CD4-positive, alpha-beta T cell treated with Interleukin-15 for 4 hours (primary cell): ENCODE data around the gene MARCHF6.
"Not testable (repeated sequence)": the region's sequence is repeated elsewhere in the genome, so short reads cannot be mapped to it uniquely, and the experiment has no call there.

ENCODE experiments used
- DNase-seq: peaks from one replicate; pipeline ENCODE4 v3.0.0-alpha.2; 2020; ENCODE audit warnings: low spot score

MARCHF6 gene

DNA sequence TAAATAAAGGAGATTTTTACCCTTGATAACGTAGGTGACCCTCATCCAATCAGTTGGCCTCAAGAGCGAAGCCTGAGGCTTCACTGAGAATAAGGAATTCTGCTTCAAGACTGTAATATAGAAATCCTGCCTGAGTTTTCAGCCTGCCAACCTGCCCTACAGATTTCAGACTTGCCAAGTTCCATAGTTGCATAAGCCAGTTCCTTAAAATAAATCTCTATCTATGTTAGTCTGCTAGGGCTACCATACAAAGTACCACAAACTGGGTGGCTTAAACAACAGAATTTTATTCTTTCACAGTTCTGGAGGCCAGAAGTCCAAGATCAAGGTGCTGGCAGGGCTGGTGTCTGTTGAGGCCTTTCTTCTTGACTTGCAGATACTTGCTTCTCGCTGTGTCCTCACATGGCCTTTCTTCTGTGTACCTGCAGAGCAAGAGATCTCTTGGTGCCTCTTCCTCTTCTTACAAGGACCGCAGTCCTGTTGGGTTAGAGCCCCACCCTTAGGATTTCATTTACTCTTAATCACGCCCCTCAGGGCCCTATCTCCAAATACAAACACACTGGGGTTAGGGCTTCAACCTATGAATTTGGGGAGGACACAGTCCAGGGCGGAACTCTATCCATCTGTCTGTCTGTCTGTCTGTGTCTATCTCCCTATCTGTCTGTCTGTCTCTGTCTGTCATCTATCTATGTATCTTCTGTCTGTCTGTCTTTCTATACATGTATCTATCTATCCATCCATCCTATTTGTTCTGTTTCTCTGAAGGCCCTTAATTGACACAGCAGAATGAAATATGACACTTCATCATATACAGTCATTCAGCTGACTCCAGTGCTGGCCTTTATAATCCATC lies 28.8 kb upstream of the MARCHF6 start:
- DNase-seq = no peak

DNA sequence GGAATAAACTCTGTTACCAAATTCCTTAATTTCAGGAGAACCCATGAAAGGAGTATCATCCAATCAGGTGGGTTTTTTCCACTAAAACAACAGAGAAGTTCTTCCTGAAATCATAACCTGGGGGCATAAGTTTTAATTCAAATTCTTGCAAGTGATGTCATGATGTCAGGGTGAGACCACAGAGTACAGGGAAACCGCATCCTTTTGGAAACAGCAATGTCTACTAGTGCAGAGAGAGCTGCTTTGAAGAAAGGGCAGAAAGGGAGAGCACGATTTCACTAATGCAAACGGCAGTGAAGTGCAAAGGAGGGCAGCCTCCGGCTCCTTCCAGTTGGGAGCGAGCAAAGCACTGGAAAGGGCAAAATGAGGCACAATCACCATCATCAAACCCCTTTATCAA lies 25.2 kb upstream of the MARCHF6 start:
- DNase-seq = no peak

- no peak for DNase-seq
These were observed 24.1 kb upstream of the MARCHF6 start for GRCh38 chr5:10329446-10329819.

GRCh38 chr5:10329820-10330481 lies 23.5 kb upstream of the MARCHF6 start:
- no peak for DNase-seq

GRCh38 chr5:10330511-10331230 lies 22.8 kb upstream of the MARCHF6 start:
- no peak for DNase-seq

GRCh38 chr5:10331341-10331796 lies 22.1 kb upstream of the MARCHF6 start:
- DNase-seq = no peak

- no peak for DNase-seq
These were observed 21.2 kb upstream of the MARCHF6 start for GRCh38 chr5:10332301-10332700.

DNA sequence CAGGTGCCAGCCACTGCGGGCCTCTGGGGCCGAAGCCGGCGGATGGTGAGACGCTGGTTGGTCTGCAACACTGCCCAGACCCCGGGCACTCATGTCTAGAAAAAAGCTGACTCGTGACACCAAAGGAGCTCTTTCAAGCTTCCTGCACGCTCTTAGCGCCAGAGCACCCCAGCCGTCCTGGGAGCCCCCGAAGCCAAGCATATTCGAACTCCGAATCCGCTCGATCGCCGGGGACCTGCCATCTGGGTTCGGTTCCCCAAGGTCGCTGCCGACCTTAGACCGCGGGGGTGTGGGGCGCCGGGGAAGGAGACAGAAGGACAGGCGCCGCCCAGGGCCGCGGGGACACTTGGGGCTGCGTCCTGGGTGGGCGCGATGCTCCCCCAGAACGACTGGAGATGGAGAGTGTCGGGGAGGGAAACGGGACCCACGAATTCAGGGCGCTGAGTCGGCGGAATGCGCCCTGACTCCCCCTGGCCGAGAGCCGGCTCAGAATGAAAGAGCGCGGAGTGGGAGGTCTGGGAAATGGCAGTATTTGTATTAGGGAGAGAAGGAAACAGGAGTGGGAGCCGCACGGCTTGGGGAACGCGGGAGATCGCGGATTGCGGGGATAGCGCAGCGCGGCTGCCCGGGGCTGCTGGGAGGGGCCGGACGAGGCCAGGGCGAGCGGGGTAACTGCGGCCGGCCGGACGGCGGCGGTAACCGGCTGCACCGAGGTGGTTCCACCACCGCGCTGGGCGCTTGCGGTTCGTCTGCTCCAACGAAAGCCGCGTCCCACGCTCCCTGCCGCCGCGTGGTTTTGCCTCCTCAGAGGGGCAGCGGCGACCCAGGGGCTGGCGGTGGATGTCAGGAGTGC lies 20.1 kb upstream of the MARCHF6 start:
- no peak for DNase-seq

DNA sequence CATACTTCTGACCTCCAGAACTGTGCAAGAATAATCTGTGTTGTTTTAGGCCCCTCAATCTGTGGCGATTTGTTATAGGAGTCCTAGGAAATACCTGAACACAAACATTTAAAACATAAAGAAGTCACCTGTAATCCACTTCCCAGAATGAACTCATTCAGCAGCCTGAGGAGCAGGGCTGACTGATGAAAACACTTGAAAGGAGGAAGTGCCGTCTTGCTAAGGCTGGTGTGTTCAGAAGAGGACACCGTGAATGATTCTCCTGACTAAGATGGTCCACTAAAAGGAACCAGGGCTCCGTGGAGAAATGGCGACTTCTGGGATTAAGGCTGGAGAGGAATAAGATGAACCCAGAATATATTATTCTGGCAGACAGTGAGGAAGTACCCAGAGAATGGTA lies 18.7 kb upstream of the MARCHF6 start:
- no peak for DNase-seq

DNA sequence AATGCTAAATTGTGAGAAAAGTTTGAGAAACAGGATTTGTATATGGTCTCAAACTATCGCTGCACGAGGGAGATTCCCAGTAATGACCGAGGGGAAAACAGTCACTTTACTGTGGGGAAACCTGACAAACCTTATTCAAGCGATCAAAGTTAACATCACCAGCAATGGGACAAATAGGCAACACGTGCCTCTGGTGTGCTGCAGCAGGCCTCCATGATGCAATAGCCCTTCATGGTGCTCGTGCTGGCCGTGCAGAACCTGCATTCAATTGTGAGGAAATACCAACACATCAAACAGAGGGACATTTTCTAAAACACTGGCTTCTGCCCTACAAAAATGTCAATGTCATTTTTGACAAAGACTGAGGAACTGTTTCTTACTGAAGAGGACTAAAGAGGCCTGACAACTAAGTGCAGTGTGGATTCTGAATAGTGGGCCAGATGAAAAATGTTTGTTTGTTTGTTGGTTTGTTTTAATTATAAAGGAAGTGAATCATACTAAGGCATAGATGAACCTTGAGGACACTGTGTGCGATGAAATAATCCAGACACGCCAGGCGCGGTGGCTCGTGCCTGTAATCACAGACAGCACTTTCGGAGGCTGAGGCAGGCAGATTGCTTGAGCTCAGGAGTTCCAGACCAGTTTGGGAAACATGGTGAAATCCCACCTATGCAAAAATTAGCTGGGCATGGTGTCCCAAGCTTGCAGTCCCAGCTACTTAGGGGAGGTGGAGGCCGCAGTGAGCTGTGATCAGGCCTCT lies 17.6 kb upstream of the MARCHF6 start:
- DNase-seq = no peak

DNA sequence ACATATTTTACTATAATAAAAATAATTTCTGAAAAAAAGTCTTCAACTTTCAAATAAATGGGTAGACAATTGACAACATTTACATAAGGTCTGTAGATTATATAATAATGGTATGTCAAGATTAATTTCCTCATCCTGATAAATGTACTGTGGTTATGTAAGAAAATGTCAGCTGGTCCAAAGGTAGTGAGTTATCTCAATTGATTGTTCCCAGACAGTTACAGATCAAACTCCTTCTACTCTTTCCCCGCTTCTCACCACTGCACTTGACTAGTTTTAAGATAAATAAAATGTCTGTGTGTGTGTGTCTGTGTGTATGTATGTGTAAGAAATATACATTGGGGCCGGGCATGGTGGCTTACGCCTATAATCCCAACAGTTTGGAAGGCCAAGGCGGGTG lies 16.4 kb upstream of the MARCHF6 start:
- no peak for DNase-seq

DNA sequence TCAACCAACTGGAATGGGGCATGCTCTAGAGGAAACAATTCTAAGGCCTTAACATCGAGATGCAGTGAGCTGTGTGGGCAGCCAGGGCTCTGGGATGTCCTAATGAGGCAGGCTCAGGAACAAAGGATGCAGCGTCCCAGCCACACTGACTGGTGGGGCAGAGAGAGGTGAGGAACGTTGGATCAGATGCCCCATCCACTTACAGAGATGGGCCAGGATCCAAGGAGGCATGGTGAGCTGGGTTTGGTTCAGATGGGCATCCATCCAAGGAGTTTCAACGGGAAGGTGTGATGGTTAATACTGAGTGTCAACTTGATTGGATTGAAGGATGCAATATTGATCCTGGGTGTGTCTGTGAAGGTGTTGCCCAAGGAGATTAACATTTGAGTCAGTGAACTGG lies 15.5 kb upstream of the MARCHF6 start:
- DNase-seq = no peak

GRCh38 chr5:10338686-10339057 lies 14.8 kb upstream of the MARCHF6 start:
- no peak for DNase-seq

DNA sequence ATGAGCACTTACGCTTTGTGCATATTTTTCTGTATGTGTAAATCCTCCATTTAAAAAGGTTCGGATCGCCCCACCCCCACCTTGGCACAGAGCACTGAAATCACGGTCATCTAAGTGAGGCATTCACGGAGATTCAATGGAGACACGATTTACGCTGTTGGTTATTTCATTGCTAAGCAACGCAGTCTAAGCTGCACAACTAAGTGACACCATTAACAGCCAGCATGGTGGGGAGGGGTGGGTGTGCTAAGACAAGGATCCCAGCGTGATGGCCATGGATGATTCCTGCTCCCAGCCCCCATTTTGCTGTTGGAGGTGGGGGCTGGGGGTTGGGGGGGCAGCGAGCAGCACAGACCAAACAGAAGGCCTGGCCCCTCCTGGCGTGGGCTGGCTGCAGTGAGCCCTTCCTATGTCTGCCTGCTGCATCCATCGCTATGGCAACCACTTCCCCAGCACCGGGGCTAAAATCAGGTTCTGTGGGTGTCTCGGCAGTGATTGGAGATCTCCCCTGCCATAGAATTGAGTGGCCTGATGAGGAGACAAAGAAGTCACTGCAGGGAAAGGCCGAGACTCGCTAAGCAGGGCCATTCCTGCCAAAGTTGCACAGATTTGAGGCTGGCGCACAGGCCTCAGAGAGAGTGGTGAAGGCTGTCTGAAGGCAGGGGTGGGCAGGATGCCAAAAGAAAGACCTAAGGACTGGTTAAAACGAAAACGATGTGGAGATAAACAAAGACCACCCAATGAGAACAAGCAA lies 14.3 kb upstream of the MARCHF6 start:
- no peak for DNase-seq

DNA sequence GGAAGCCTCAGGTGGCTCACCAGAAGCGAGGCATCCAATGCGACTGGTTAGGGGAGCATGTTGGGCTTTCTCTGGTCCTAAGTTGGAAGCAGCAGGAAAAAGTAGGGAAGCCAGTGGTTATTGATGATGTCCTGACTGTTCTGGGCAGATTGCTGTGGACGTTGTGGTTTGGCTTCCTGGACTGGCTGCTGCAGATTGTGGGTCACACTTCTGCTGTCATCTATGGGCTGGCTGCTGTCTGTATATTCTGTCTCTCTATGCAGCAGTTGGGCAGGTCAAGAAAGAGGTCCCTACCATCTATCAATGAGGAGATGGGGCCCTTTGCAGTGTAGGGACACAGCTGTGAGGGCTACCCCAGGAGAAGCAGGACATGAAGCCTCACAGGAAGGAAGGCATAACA lies 13.5 kb upstream of the MARCHF6 start:
- no peak for DNase-seq

DNA sequence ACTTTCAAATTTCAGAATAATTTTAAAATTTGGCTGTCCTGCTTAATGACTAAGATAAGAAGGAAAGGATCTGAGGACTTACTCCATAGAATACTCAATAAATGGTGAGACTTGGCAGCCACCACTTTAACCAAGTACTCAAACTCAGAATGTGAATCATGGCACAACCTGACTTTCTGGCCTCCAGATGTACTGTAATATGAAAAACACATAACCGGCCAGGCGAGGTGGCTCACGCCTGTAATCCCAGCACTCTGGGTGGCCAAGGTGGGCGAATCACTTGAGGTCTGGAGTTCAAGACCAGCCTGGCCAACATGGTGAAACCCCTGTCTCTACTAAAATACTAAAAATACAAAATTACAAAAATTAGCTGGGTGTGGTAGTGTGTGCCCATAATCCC lies 10.0 kb upstream of the MARCHF6 start:
- no peak for DNase-seq

DNA sequence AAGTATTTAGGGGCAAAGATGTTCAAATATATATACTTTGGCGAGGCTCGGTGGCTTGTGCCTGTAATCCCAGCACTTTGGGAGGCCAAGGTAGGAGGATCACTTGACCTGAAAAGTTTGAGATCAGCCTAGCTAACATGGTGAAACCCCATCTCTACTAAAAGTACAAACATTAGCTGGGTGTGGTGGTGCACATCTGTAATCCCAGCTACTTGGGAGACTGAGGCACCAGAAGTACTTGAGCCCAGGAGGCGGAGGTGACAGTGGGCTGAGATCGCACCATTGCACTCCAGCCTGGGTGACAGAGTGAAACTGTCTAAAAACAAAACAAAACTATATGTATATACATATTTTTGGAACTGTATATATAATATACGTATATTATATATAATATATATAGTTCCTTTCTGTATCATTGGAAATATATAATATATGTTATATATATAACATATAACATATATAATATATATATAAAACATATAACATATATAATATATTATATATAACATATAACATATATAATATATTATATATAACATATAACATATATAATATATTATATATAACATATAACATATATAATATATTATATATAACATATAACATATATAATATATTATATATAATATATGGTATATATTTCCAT lies 8.9 kb upstream of the MARCHF6 start:
- not testable (repeated sequence) for DNase-seq

DNA sequence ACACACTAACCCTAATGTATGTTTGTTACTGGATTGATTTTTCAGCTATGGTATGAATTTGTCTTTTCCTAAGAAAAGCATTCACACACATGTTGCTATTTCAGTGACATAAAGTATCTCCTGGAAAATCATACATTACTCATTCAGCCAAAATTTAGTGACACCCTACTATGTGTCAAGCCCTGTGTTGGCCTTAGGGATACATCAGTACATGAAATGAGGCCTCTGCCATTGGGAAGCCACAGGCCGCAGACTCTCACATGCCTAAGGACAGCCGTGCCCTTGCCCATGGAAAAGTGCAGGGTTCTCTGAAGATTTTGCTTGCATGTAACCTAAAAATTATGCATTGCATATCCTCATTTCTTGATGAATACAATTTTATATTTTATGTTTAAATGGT lies 5.2 kb upstream of the MARCHF6 start:
- no peak for DNase-seq

GRCh38 chr5:10351199-10351905 lies 2.1 kb upstream of the MARCHF6 start:
- no peak for DNase-seq
